CD4-positive, alpha-beta memory T cell (primary cell): ENCODE measurements around the gene HS3ST1. TPM values are rescaled to one million over a fixed set of nuclear protein-coding genes. Genes with fewer than 3 reads are reported as not detected.

Experiments
- CTCF ChIA-PET: fragments of 350-600 bp; sonication (Branson Sonifier 250); formaldehyde crosslinking; loops from one replicate; lab custom pipeline; 2021; ENCODE audit warnings: inconsistent platforms; ENCODE audit not compliant: partially characterized antibody; lab: Charles Lee
- POLR2A ChIA-PET: fragments of 350-600 bp; sonication (Branson Sonifier 250); formaldehyde crosslinking; loops from one replicate; lab custom pipeline; 2021; ENCODE audit not compliant: partially characterized antibody; lab: Charles Lee
- DNase-seq, 5 donors: peaks; one replicate each; pipeline versions ENCODE4 v3.0.0 to v3.0.0-alpha.2; 2020 to 2022; ENCODE audit warnings: mixed read lengths in 1 of 5
- H3K27ac ChIP-seq: one replicate; pipeline ENCODE4 v1.7.0; 2013; ENCODE audit warnings: low read depth, low read length
- H3K27me3 ChIP-seq: 2 replicates; pipeline ENCODE4 v1.7.0; 2013; ENCODE audit warnings: mild to moderate bottlenecking, low read length, moderate library complexity; ENCODE audit not compliant: insufficient read depth
- H3K36me3 ChIP-seq: 2 replicates; pipeline ENCODE4 v1.7.0; 2013; ENCODE audit warnings: mild to moderate bottlenecking, low read length, moderate library complexity; ENCODE audit not compliant: insufficient read depth
- H3K4me1 ChIP-seq: 2 replicates; pipeline ENCODE4 v1.7.0; 2013; ENCODE audit warnings: mild to moderate bottlenecking, low read length, moderate library complexity; ENCODE audit not compliant: insufficient read depth
- H3K4me3 ChIP-seq, 2 donors: one replicate each; pipeline ENCODE4 v1.7.0; 2013; ENCODE audit warnings: low read length in 2 of 2, mild to moderate bottlenecking in 1 of 2
- H3K9me3 ChIP-seq, 2 donors: one replicate each; pipeline ENCODE4 v1.7.0; 2013; ENCODE audit warnings: low read length in 2 of 2, control low read depth in 1 of 2; ENCODE audit not compliant: control insufficient read depth in 1 of 2
- H3K27ac Mint-ChIP-seq, 7 donors: one replicate each; pipeline ENCODE4 v1.8.0; 2020 to 2021; ENCODE audit warnings: mixed read lengths in 7 of 7, mild to moderate bottlenecking in 6 of 7, inconsistent platforms in 3 of 7, moderate library complexity in 3 of 7
- H3K27me3 Mint-ChIP-seq, 2 donors: one replicate each; pipeline ENCODE4 v1.8.0; 2020 to 2021; ENCODE audit warnings: mixed read lengths in 2 of 2
- H3K36me3 Mint-ChIP-seq, 2 donors: one replicate each; pipeline ENCODE4 v1.8.0; 2020 to 2021; ENCODE audit warnings: mixed read lengths in 2 of 2, inconsistent platforms in 1 of 2, mild to moderate bottlenecking in 1 of 2
- H3K4me1 Mint-ChIP-seq, 4 donors: one replicate each; pipeline ENCODE4 v1.8.0; 2020 to 2021; ENCODE audit warnings: mixed read lengths in 4 of 4, mild to moderate bottlenecking in 1 of 4
- H3K4me3 Mint-ChIP-seq, 8 donors: one replicate each; pipeline ENCODE4 v1.8.0; 2020 to 2021; ENCODE audit warnings: mixed read lengths in 8 of 8, mild to moderate bottlenecking in 7 of 8, moderate library complexity in 6 of 8, inconsistent platforms in 3 of 8
- H3K9me3 Mint-ChIP-seq, 8 donors: one replicate each; pipeline ENCODE4 v1.8.0; 2020 to 2021; ENCODE audit warnings: mixed read lengths in 8 of 8, mild to moderate bottlenecking in 5 of 8, inconsistent platforms in 3 of 8, moderate library complexity in 1 of 8
- intact Hi-C: fragments of 100-400 bp; cut with micrococcal nuclease; formaldehyde crosslinking; loops from one replicate; pipeline ENCODE4 v1.15.1; 2023
- polyA plus RNA-seq, 2 donors: library from polyadenylated mRNA; unstranded; fragments of 300-500 nt; fragmentation: Illumina TruSeq; gene quantifications; one replicate each; pipeline ENCODE4 v1.2.3, GENCODE V29; 2021
- total RNA-seq, 2 experiments: library from RNA; stranded (reverse); gene quantifications; one replicate each; pipeline ENCODE4 v1.2.3, GENCODE V29; 2021

Gene HS3ST1
- total and polyA plus RNA-seq, 4 experiments from 2014 or later = 0.03 to 0.06 TPM; not detected in 2

GRCh38 chr4:11436673-11437072 lies 8.0 kb upstream of the HS3ST1 start:
- POLR2A ChIA-PET = no interaction called here
- Mint-ChIP-seq H3K27me3 (peaks cover 1 to 2% of the 10 kb centered on the region in 2 donors), H3K27ac (no peak overlapping the region), H3K4me3 (no peak overlapping the region), H3K9me3 (no peaks in the 10 kb centered on the region), H3K36me3 (no peaks in the 10 kb centered on the region), H3K4me1 (no peaks in the 10 kb centered on the region)
- Histone ChIP-seq H3K27me3 (no peaks in the 10 kb centered on the region), H3K27ac (no peak overlapping the region), H3K4me3 (no peak overlapping the region), H3K36me3 (no peaks in the 10 kb centered on the region), H3K4me1 (no peaks in the 10 kb centered on the region), H3K9me3 (no peaks in the 10 kb centered on the region)
- DNase-seq = no peak
- CTCF ChIA-PET = interaction anchor here (3.3 kb wide), 1 partner anchor 13 kb away, joined by 15 read pairs; no protein-coding TSS in a partner anchor
- intact Hi-C loops = no loop called here

DNA sequence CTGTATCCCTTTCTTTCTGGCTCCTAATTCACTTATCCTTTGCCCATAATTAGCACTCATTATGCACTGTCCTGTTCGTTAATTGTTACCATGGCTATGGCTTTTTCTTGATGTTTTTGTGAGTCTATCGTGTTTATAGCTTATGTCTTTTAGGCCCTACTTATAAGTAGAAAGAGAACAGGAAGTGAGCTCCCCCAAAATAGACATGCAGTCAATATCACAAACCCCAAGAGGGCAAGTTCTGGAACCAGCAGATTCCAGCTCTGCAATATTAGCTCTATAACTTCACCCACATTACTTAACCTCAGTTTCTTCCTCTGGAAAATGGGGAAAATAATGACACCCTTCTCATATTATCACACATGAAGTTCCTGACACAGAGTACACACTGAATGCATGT lies 7.4 kb upstream of the HS3ST1 start:
- ChIA-PET POLR2A (no interaction called here), CTCF (interaction anchor here (0.8 to 3.3 kb wide), 2 partner anchors 11 to 12 kb away, joined by 4 to 15 read pairs; no protein-coding TSS in a partner anchor)
- H3K27me3 Mint-ChIP-seq = peaks cover 1 to 2% of the 10 kb centered on the region in 2 donors
- H3K4me3 ChIP-seq = no peak overlapping the region
- no peaks in the 10 kb centered on the region for H3K27me3 ChIP-seq
- H3K4me1 ChIP-seq = no peaks in the 10 kb centered on the region
- H3K9me3 ChIP-seq = no peaks in the 10 kb centered on the region
- H3K36me3 ChIP-seq = no peaks in the 10 kb centered on the region
- no peaks in the 10 kb centered on the region for H3K36me3 Mint-ChIP-seq
- no peak for DNase-seq
- no peaks in the 10 kb centered on the region for H3K4me1 Mint-ChIP-seq
- intact Hi-C loops = no loop called here
- no peaks in the 10 kb centered on the region for H3K9me3 Mint-ChIP-seq
- H3K27ac Mint-ChIP-seq = peak overlapping the region in 1 of 7 donors; percentile 23
- no peak overlapping the region for H3K4me3 Mint-ChIP-seq
- no peak overlapping the region for H3K27ac ChIP-seq

DNA sequence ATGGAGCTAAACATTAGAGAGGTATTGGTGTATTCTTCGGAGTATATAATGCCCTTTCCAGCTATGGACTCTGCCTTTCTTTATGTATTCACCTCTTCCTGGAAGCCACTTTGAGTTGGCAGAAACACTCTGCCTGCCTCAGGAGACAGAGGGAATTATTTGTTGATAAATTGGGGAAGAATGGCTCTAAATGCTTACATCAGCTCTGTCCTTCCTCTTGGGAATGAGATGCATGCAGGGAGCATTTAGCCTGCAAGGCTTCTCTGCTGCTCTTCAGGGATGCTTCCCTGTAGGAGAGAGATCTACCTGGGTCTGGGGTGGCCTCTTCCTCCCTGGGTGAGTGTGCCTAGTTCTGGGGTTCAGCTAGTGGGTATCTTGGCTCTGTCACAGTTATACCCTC lies 6.9 kb upstream of the HS3ST1 start:
- peaks cover 1 to 2% of the 10 kb centered on the region in 2 donors for H3K27me3 Mint-ChIP-seq
- CTCF ChIA-PET = interaction anchor here (0.8 to 3.3 kb wide), 3 partner anchors 11 to 15 kb away, joined by 4 to 15 read pairs (median 5); no protein-coding TSS in a partner anchor
- no peaks in the 10 kb centered on the region for H3K4me1 Mint-ChIP-seq
- POLR2A ChIA-PET = no interaction called here
- no peaks in the 10 kb centered on the region for H3K36me3 Mint-ChIP-seq
- intact Hi-C loops = no loop called here
- H3K4me3 Mint-ChIP-seq = no peak overlapping the region
- Histone ChIP-seq H3K27ac (no peak overlapping the region), H3K4me3 (no peak overlapping the region), H3K9me3 (no peaks in the 10 kb centered on the region), H3K36me3 (no peaks in the 10 kb centered on the region), H3K27me3 (no peaks in the 10 kb centered on the region), H3K4me1 (no peaks in the 10 kb centered on the region)
- peak overlapping the region in 1 of 7 donors; percentile 23 for H3K27ac Mint-ChIP-seq
- H3K9me3 Mint-ChIP-seq = no peaks in the 10 kb centered on the region
- no peak for DNase-seq

DNA sequence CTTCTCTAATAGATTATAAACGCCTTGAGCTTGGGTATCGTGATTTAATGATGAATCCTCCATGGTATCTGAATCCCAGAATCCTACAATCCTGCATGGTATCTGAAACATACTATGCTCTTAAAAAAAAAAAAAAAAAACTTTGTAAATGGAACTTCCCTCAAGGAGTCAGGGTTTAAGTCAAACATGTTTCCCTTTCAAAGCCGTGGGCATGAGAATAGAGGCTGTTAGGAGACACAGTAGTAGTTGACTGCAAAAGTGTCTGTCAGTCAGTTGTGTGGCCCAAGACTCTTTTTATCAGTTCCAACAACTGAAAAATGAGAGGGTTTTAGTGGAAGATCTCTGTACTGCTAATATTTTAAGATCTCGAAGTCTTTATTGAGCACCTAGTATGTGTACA lies 2.4 kb upstream of the HS3ST1 start:
- CTCF ChIA-PET = interaction anchor here (2.7 kb wide), 1 partner anchor 850 kb away, joined by 5 read pairs; no protein-coding TSS in a partner anchor
- Mint-ChIP-seq H3K36me3 (no peaks in the 10 kb centered on the region), H3K4me3 (no peak overlapping the region), H3K9me3 (no peaks in the 10 kb centered on the region), H3K27me3 (peaks cover 12 to 17% of the 10 kb centered on the region in 2 donors), H3K4me1 (peaks cover 5 to 17% (median 10%) of the 10 kb centered on the region in 4 donors), H3K27ac (no peak overlapping the region)
- H3K4me3 ChIP-seq = no peak overlapping the region
- H3K27ac ChIP-seq = no peak overlapping the region
- no peak for DNase-seq
- intact Hi-C loops = no loop called here
- no peaks in the 10 kb centered on the region for H3K9me3 ChIP-seq
- H3K4me1 ChIP-seq = peaks cover 16% of the 10 kb centered on the region
- no peaks in the 10 kb centered on the region for H3K36me3 ChIP-seq
- H3K27me3 ChIP-seq = peaks cover 9% of the 10 kb centered on the region
- POLR2A ChIA-PET = no interaction called here

DNA sequence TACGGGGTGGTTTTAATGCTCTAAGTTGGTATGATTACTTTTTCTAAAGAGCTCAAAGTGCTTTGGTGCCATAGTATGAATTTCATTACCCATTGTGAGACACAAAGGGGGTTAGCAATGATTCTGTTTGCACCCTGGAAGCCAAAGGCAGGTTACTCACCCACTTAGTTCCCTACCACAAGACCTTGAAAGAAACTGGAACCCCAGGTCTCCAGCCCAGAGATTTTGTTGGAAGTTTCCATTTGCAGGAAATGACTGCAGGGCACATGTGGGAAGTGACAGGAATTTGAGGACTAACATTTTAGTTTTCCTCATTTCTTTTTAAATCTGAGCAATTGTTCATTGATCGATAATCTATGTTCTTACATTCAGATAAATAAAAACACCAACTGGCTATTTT lies 1.8 kb upstream of the HS3ST1 start:
- Histone ChIP-seq H3K27ac (no peak overlapping the region), H3K9me3 (no peaks in the 10 kb centered on the region), H3K4me1 (peaks cover 16% of the 10 kb centered on the region), H3K4me3 (no peak overlapping the region), H3K36me3 (no peaks in the 10 kb centered on the region), H3K27me3 (peaks cover 9% of the 10 kb centered on the region)
- no peak overlapping the region for H3K27ac Mint-ChIP-seq
- H3K27me3 Mint-ChIP-seq = peaks cover 14 to 17% of the 10 kb centered on the region in 2 donors
- CTCF ChIA-PET = interaction anchor here (2.7 kb wide), 1 partner anchor 849 kb away, joined by 5 read pairs; no protein-coding TSS in a partner anchor
- no peak for DNase-seq
- H3K9me3 Mint-ChIP-seq = no peaks in the 10 kb centered on the region
- POLR2A ChIA-PET = no interaction called here
- intact Hi-C loops = no loop called here
- H3K4me3 Mint-ChIP-seq = peak overlapping the region in 1 of 8 donors; percentile 51
- no peaks in the 10 kb centered on the region for H3K36me3 Mint-ChIP-seq
- peaks cover 7 to 17% (median 10%) of the 10 kb centered on the region in 4 donors for H3K4me1 Mint-ChIP-seq

DNA sequence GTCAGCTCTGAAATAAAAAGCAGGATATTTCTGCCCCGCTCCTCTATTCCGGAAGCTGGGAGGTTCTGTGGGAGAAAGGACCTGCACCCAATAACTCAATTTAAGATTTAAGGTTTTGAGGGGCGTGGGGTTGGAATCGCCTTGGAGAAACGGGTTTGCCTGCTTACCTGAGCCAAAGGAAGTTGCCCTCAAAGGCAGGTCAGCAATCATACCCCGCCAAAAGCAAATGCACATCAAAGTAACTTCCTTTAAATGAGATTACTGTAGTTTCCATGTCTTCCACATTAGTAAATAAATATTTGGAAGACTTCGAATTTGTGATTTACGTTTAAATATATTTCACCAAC lies 978 bp upstream of the HS3ST1 start:
- ChIA-PET CTCF (interaction anchor here (0.8 to 2.7 kb wide), 3 partner anchors 16 to 849 kb away, joined by 3 to 5 read pairs (median 4); no protein-coding TSS in a partner anchor), POLR2A (no interaction called here)
- Mint-ChIP-seq H3K27me3 (peaks cover 14 to 17% of the 10 kb centered on the region in 2 donors), H3K36me3 (no peaks in the 10 kb centered on the region), H3K9me3 (no peaks in the 10 kb centered on the region), H3K4me1 (peaks cover 7 to 17% (median 10%) of the 10 kb centered on the region in 4 donors), H3K4me3 (peak overlapping the region; percentile 42 to 81 (median 74)), H3K27ac (no peak overlapping the region)
- Histone ChIP-seq H3K27ac (no peak overlapping the region), H3K27me3 (peaks cover 9% of the 10 kb centered on the region), H3K4me1 (peaks cover 16% of the 10 kb centered on the region), H3K36me3 (no peaks in the 10 kb centered on the region), H3K9me3 (no peaks in the 10 kb centered on the region), H3K4me3 (no peak overlapping the region)
- no peak for DNase-seq
- intact Hi-C loops = no loop called here

DNA sequence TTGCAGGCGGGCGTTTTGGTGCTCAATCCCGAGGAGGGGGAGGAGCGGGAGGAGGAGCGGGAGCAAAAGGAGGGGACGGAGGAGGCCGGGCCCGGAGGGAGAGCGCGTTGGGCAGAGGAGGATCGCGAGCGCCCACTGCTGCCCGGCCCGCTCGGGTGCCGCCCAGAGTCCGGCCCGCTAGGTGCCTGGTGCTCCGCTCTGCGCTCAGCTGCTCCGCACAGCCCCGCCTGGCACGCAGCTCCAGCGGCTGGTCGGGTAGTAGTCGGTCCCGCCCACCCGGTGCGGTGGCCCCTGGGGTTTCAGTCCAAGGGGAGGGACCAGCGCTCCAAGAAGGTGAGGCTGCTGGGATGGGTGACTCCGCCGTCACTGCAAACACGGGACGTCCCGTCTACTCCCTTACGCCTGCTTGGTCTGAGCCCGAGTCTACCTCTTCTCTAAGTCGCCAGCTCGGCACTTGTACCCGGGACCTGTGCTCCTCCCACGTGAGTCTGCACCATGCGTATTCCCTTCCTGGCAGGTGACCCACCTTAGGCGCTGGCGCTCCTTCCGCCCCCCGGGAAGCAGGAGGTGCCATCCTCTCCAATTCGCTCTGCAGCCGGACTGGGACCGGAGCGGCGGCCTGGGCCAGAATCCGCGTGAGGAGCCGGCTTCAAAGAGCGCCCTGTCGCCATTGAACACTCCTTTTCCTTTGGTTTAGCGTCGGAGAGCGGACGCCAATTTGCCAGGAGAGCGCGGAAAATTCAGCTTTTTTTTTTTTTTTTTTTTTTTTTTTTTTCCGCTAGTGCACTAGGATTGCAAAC lies 405 bp upstream of the HS3ST1 start:
- Histone ChIP-seq H3K27ac (no peak overlapping the region), H3K36me3 (no peaks in the 10 kb centered on the region), H3K9me3 (no peaks in the 10 kb centered on the region), H3K27me3 (peaks cover 9% of the 10 kb centered on the region), H3K4me1 (peaks cover 16% of the 10 kb centered on the region), H3K4me3 (no peak overlapping the region)
- DNase-seq = peak in 3 of 5 donors; percentile 4 to 22 (median 12)
- H3K27ac Mint-ChIP-seq = no peak overlapping the region
- H3K4me3 Mint-ChIP-seq = peak overlapping the region; percentile 64 to 81 (median 74)
- peaks cover 13 to 15% of the 10 kb centered on the region in 2 donors for H3K27me3 Mint-ChIP-seq
- ChIA-PET POLR2A (no interaction called here), CTCF (interaction anchor here (0.8 to 2.7 kb wide), 3 partner anchors 15 to 848 kb away, joined by 3 to 5 read pairs (median 4); no protein-coding TSS in a partner anchor)
- no peaks in the 10 kb centered on the region for H3K9me3 Mint-ChIP-seq
- no peaks in the 10 kb centered on the region for H3K36me3 Mint-ChIP-seq
- intact Hi-C loops = no loop called here
- peaks cover 7 to 17% (median 10%) of the 10 kb centered on the region in 4 donors for H3K4me1 Mint-ChIP-seq
